HG03060 (cell line): ENCODE data around the gene HAND2.

Experiments used
- ATAC-seq: cut with Tn5 transposase; IDR thresholded peaks from one replicate; pipeline ENCODE4 v1.9.1; 2021; ENCODE audit warnings: low read depth, moderate number of reproducible peaks; ENCODE audit not compliant: unreplicated experiment

Gene HAND2

DNA sequence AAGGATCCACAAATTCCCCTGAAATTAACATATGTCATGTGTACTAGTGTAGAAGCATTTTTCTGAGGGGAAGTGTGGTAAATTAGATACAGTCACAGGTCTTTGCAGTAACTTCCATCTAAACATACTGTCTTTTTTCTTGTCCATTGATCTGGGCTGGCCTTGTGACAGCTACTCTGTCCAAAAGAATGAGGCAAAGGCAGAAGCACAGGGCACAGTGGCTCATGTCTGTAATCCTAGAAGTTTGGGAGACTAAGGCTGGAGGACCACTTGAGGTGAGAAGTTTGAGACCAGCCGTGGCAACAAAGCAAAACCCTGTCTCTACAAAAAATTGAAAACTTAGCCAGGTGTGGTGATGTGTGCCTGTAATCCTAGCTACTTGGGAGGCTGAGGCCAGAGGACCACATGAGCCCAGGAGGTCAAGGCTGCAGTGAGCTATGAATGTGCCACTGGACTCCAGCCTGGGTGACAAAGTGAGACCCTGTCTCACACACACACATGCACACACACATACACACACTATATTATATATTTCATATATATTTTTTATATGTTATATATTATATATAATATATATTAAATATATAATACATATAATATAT, 47.6 kb downstream of the HAND2 start:
- ATAC-seq, result no peak

DNA sequence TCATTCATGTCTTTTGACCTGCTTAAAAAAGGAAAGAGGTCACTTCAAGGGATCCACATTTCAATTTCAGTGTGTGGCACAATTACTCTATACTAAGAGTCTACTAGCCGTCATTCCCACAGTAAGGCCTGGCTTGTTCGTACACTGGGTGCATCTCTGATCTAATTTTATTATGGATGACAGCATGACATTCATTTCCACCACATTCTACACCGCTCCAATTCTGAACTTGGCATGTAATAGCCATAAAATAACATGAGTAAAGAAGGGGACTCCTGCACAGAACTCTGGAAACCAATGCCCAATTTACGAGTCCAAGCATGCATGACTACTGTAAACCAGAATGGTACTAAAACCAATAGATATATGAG, 51.1 kb downstream of the HAND2 start:
- ATAC-seq, result no peak

DNA sequence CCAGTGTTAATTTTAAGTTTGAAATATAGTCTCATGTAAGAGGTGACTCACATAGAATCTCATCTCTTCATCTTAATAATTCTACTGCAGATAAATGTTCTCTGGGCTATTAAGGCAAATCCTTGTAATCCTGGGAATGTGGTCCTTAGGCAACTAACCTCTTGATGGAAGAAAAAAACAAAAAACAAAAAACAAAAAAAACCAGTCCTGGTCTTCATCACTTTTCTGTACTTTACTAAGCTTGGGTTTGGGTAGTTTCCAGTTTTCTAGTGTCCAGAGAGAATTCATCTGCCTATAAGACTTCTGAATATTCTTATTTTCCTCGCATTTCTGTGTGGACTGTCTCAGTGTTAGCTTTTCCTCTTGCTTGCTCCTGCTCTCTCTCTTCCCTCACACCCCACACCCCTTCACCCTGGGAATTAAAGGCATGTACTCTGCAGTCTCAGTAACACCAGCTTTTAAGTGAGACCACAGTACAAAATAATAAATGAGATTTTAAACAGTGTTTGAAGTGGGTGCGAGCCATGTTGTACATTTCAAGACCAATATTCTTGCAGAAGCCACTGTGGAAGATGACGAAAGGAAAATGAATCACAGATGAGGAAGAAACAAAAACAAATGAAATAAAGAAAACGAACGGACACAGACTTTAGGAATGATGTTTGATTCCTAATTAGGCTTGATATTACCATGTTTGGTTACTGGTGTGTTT, 51.7 kb downstream of the HAND2 start:
- no peak for ATAC-seq

DNA sequence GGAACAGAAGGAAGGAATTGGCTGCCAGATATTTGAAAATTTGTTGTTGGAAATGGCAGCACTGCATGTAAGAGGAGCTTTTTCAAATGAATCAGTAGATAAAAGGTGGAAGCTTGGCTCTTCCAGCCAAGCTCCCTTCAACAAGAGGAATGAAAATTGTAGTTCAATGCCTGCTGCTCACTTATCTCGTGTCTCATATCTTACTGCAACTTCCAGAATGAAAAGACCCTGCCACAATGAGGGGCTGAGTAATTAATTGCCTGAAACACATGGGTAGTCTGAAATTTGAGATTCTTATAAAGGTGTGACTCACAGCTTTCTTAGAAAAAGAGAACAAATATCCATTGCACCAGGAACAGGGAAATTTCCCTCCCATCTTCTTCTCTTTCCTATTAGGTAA, 53.0 kb downstream of the HAND2 start:
- ATAC-seq, result no peak
